Measurements from ENCODE around the gene BACH2. TPM values are rescaled to one million over a fixed set of nuclear protein-coding genes. Genes with fewer than 3 reads are reported as not detected.

The BACH2 gene
- total and polyA plus RNA-seq, 2 experiments from 2014 or later = 1.6 to 5.7 TPM

GRCh38 chr6:90328004-90328403, 31.4 kb upstream of the BACH2 start (continued):
- no peak for TF ChIP-seq ZNF462 (CRISPR knock-in tag; IDR thresholded peaks at IDR 0.05)
- TF ChIP-seq NANOG (IDR thresholded peaks at IDR 0.05; ENCODE audit: borderline replicate concordance) = no peak
- TF ChIP-seq ZNF114 (CRISPR knock-in tag; IDR thresholded peaks at IDR 0.05) = no peak
- no peak for TF ChIP-seq POLR2AphosphoS5 (IDR thresholded peaks at IDR 0.05; ENCODE audit: low read depth)
- TF ChIP-seq CTCF (conservative IDR thresholded peaks at IDR 0.05; ENCODE audit: low read depth in 2 of 2) = no peak
- no peak for TF ChIP-seq CREB1 (CRISPR knock-in tag; IDR thresholded peaks at IDR 0.05; ENCODE audit: low read depth)

- Histone ChIP-seq H3K4me2 (no peak overlapping the region), H3K4me3 (no peak overlapping the region), H3K9me2 (ENCODE audit: insufficient read depth) (no peaks in the 10 kb centered on the region), H3K27me3 (ENCODE audit: insufficient read depth) (no peaks in the 10 kb centered on the region), H3K27ac (ENCODE audit: low read depth) (no peak overlapping the region), H3F3A (replicated peaks; ENCODE audit: low read depth) (no peaks in the 10 kb centered on the region), H3K36me3 (ENCODE audit: insufficient read depth) (no peaks in the 10 kb centered on the region), H3K4me1 (ENCODE audit: insufficient read depth) (peaks cover 20% of the 10 kb centered on the region), H2AFZ (no peak overlapping the region), H4K20me1 (replicated peaks; ENCODE audit: insufficient read depth) (no peaks in the 10 kb centered on the region), H3K79me2 (replicated peaks; ENCODE audit: insufficient read depth) (no peaks in the 10 kb centered on the region)
- DNase-seq (ENCODE audit: low spot score) = no peak
- H3K9me3 Mint-ChIP-seq = no peaks in the 10 kb centered on the region
- no peaks in the 10 kb centered on the region for H3K27me3 Mint-ChIP-seq (ENCODE audit: insufficient read depth, low read depth, poor library complexity)
- no peak overlapping the region for H3K27ac Mint-ChIP-seq
- no peak overlapping the region for H3K4me3 Mint-ChIP-seq
- no peaks in the 10 kb centered on the region for H3K36me3 Mint-ChIP-seq (ENCODE audit: low read depth)
- H3K4me1 Mint-ChIP-seq = peaks cover 25% of the 10 kb centered on the region; the same call in 2 of the 3 replicates
- no peak for ATAC-seq
- TF ChIP-seq ZNF331 (CRISPR knock-in tag; IDR thresholded peaks at IDR 0.05; ENCODE audit: low read depth) (no peak), ZNF114 (CRISPR knock-in tag; IDR thresholded peaks at IDR 0.05) (no peak), JUNB (IDR thresholded peaks at IDR 0.05; ENCODE audit: unreplicated experiment) (no peak), EZH2phosphoT487 (IDR thresholded peaks at IDR 0.05; ENCODE audit: unreplicated experiment) (no peak), CREB1 (CRISPR knock-in tag; IDR thresholded peaks at IDR 0.05; ENCODE audit: low read depth) (no peak), POLR2AphosphoS5 (IDR thresholded peaks at IDR 0.05; ENCODE audit: low read depth) (no peak), EZH2 (IDR thresholded peaks at IDR 0.05; ENCODE audit: low read depth, unreplicated experiment) (no peak), REST (IDR thresholded peaks at IDR 0.05; ENCODE audit: unreplicated experiment) (no peak), ETS1 (IDR thresholded peaks at IDR 0.05) (no peak), STAT1 (IDR thresholded peaks at IDR 0.05; ENCODE audit: unreplicated experiment) (no peak)
Measured at GRCh38 chr6:90326404-90327057, 29.9 kb upstream of the BACH2 start.

All from GM23338 (cell line).